ENCODE data around the gene SCUBE1.
A peak's percentile ranks its signal among the peaks of the same experiment; 100 is the strongest.

Gene SCUBE1

GRCh38 chr22:43170131-43170480 lies 173.1 kb downstream of the SCUBE1 start:
- no peak for DNase-seq

- no peak for DNase-seq
Measured at GRCh38 chr22:43169310-43170130, 173.7 kb downstream of the SCUBE1 start.

- no peak for DNase-seq
Measured at GRCh38 chr22:43168471-43169309, 174.5 kb downstream of the SCUBE1 start.

GRCh38 chr22:43167001-43167589 lies 176.1 kb downstream of the SCUBE1 start:
- no peak for DNase-seq

GRCh38 chr22:43166132-43166930 lies 176.8 kb downstream of the SCUBE1 start:
- DNase-seq, result no peak

GRCh38 chr22:43164636-43165035 lies 178.5 kb downstream of the SCUBE1 start:
- no peak for DNase-seq

- DNase-seq, result no peak
Measured at GRCh38 chr22:43163241-43163795, 179.9 kb downstream of the SCUBE1 start.

DNA sequence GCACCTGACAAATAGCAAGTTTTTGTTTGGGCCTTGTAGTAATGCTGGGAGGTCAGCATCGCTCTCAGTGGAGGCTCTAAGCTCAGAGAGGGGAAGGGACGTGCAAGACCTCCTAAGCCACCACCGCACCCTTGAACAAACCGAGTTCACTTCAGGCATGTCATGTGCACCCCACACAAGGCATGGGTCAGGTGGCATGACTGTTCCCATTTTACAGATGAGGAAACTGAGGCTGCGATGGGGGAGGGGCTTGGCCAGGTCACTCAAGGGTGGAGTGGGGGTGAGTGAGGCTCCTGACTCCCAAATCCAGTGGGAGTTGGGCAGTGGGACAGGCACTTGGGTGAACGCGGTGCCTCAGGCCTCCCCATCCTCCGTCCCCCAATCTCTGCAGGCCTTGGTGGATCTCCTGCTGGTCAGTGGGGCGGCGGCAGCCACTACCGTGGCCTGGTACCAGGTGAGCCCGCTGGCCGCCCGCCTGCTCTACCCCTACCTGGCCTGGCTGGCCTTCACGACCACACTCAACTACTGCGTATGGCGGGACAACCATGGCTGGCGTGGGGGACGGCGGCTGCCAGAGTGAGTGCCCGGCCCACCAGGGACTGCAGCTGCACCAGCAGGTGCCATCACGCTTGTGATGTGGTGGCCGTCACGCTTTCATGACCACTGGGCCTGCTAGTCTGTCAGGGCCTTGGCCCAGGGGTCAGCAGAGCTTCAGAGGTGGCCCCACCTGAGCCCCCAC lies 180.6 kb downstream of the SCUBE1 start:
- DNase-seq, result no peak

- no peak for DNase-seq
Measured at GRCh38 chr22:43160497-43161126, 182.6 kb downstream of the SCUBE1 start.

GRCh38 chr22:43159484-43160178 lies 183.5 kb downstream of the SCUBE1 start:
- no peak for DNase-seq

- no peak for DNase-seq
Measured at GRCh38 chr22:43158778-43159483, 184.2 kb downstream of the SCUBE1 start.

DNA sequence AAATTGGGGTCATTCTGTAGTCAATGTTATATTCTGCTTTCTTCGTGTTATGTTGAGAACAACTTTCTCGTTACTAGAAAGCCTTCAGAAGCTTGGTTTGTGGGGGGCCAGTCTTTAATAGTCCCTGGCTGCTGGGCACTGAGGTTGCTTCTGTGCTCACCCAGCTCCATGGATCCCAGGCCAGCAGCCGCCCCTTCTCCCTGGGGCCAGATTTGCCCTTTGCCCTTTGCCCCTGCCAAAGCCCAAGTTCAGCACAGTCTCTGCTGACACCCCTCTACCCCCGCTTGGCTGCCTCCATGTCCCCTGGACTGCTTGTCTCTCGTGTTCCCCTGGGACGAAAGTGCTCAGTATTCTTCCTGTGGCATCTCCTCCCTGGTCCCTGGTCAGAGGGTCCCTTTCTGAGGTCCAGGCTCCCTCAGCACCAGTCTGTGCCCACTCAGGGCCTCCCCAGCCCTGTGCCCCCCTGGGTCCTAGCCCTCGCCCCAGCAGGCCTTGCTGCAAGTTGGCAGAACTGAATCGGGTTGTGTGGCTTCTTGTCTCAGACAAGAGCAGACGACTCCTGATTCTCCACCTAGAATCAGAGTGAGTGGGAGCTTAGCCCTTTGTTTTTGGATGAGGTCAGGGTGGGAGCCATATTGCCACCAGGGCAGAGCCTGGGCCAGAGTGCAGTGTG lies 185.2 kb downstream of the SCUBE1 start:
- DNase-seq, result no peak

- no peak for DNase-seq
Measured at GRCh38 chr22:43156413-43156812, 186.8 kb downstream of the SCUBE1 start.

GRCh38 chr22:43155789-43156188 lies 187.4 kb downstream of the SCUBE1 start:
- DNase-seq, result no peak

GRCh38 chr22:43154887-43155536 lies 188.2 kb downstream of the SCUBE1 start:
- peak; percentile 55 for DNase-seq

DNA sequence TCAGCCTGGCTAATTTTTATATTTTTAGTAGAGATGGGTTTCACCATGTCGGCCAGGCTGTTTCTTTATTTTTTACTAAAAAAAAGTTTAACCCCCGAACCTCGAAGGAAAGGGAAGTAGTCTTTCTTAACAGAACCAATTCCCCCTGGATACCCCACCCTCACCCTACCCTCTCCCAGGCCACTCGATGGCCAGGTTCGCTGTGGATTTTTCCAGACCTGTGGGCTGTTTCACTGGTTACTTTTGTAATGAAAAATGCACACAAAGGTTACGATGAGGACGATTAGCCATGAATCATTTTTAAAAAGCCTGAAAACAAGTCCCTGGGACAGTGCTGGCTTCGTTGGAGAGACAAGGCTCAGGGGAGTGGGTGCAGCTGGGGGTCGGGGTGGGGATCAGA lies 189.3 kb downstream of the SCUBE1 start:
- DNase-seq, result no peak

DNA sequence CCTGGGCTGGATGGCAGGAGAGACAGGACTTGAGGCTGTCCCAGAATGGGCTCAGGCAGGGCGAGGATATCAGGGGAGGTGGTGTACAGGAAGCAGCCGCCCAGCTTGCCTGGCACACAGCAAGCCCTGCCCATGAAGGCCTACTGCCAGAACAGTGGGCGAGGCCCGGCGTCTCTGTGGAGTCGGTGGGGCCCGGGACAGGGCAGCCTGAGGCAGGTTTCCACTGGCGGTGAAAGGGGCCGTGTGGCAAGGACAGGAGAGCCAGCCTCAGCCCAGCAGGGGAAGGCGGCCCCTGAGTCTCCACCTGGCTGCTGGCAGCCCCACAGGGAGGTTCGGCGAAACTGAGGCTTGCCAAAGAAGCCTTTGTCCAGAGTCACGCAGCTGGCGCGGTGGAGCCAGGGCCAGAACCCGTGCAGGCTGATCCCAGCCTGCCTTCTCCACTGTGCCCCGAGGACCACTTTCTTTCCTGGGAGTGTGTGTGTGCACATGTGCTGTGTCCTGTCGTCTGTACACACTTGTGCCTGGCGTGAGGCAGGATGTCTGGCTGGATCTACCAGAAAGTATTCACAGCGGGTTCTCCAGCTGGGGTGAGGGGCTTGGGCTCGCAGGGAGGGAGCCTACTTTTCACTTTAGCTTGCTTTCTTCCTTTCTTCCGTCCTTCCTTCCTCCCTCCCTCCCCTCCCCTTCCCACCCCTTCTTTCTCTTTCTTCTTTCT lies 190.7 kb downstream of the SCUBE1 start:
- DNase-seq, result peak; percentile 53

GRCh38 chr22:43152003-43152356 lies 191.2 kb downstream of the SCUBE1 start:
- no peak for DNase-seq
